GDM1 (cell line): ENCODE data around the gene PAX2.

Experiments
- DNase-seq: peaks from one replicate; lab custom pipeline; 2025; lab: John Stamatoyannopoulos, UW

Gene PAX2

GRCh38 chr10:100755821-100756220, 10.4 kb downstream of the PAX2 start:
- no peak for DNase-seq

GRCh38 chr10:100759331-100759730, 13.9 kb downstream of the PAX2 start:
- no peak for DNase-seq

- DNase-seq = no peak
These were observed 15.3 kb downstream of the PAX2 start for GRCh38 chr10:100760726-100761125.

GRCh38 chr10:100761191-100761590, 15.8 kb downstream of the PAX2 start:
- no peak for DNase-seq

- no peak for DNase-seq
These were observed 17.8 kb downstream of the PAX2 start for GRCh38 chr10:100763043-100763747.

GRCh38 chr10:100766693-100767421, 21.5 kb downstream of the PAX2 start:
- DNase-seq = no peak

GRCh38 chr10:100767422-100767775, 22.0 kb downstream of the PAX2 start:
- no peak for DNase-seq

GRCh38 chr10:100769481-100769880, 24.1 kb downstream of the PAX2 start:
- no peak for DNase-seq

GRCh38 chr10:100773646-100774045, 28.3 kb downstream of the PAX2 start:
- DNase-seq = no peak

GRCh38 chr10:100774223-100774622, 28.8 kb downstream of the PAX2 start:
- DNase-seq = no peak

- DNase-seq = no peak
These were observed 29.5 kb downstream of the PAX2 start for GRCh38 chr10:100774876-100775275.

GRCh38 chr10:100775386-100775785, 30.0 kb downstream of the PAX2 start:
- DNase-seq = no peak

GRCh38 chr10:100775871-100776270, 30.5 kb downstream of the PAX2 start:
- no peak for DNase-seq

GRCh38 chr10:100776671-100777070, 31.3 kb downstream of the PAX2 start:
- DNase-seq = no peak

- DNase-seq = no peak
These were observed 33.9 kb downstream of the PAX2 start for GRCh38 chr10:100779329-100779728.

GRCh38 chr10:100780324-100780723, 34.9 kb downstream of the PAX2 start:
- no peak for DNase-seq

- DNase-seq = no peak
These were observed 35.8 kb downstream of the PAX2 start for GRCh38 chr10:100781145-100781665.

GRCh38 chr10:100782461-100783244, 37.3 kb downstream of the PAX2 start:
- no peak for DNase-seq

- no peak for DNase-seq
These were observed 38.7 kb downstream of the PAX2 start for GRCh38 chr10:100784126-100784525.

GRCh38 chr10:100786591-100786990, 41.2 kb downstream of the PAX2 start:
- no peak for DNase-seq

GRCh38 chr10:100788002-100788903, 42.9 kb downstream of the PAX2 start:
- no peak for DNase-seq

- no peak for DNase-seq
These were observed 45.4 kb downstream of the PAX2 start for GRCh38 chr10:100790761-100791208.
